ENCODE measurements around the gene TMEM91. TPM values are rescaled to one million over a fixed set of nuclear protein-coding genes. Genes with fewer than 3 reads are reported as not detected.
"Not testable (repeated sequence)": the region's sequence is repeated elsewhere in the genome, so short reads cannot be mapped to it uniquely, and the experiment has no call there.

The TMEM91 gene
- total RNA-seq, 3 donors from 2014 or later, result 1.2 to 2.4 (median 1.5) TPM

DNA sequence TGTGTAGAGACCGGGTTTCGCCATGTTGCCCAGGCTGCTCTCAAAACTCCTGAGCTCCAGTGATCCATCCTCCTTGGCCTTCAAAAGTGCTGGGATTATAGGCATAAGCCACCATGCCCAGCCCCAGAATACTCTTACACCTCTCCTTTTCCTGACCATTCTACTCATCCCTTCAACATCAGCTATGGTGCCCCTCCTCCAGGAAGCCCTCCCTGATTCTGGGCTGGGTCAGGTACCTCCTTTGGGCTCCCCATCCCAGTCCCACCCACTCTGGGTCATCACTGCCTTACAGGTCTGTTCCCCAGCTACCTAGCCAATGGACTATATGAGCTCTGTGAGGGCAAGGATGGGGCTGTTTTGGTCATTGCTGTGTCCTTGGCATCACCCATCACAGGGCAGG is 32.2 kb upstream of the TMEM91 start:
- H3K36me3 Mint-ChIP-seq (ENCODE audit: insufficient read depth), result peaks cover 35% of the 10 kb centered on the region
- DNase-seq (no peak), ATAC-seq (no peak)
- no peak overlapping the region for H3K4me3 Mint-ChIP-seq
- peaks cover 51% of the 10 kb centered on the region for H3K4me1 Mint-ChIP-seq (ENCODE audit: low read depth)
- no peaks in the 10 kb centered on the region for H3K9me3 Mint-ChIP-seq
- H3K27me3 Mint-ChIP-seq (ENCODE audit: low read depth), result no peaks in the 10 kb centered on the region

DNA sequence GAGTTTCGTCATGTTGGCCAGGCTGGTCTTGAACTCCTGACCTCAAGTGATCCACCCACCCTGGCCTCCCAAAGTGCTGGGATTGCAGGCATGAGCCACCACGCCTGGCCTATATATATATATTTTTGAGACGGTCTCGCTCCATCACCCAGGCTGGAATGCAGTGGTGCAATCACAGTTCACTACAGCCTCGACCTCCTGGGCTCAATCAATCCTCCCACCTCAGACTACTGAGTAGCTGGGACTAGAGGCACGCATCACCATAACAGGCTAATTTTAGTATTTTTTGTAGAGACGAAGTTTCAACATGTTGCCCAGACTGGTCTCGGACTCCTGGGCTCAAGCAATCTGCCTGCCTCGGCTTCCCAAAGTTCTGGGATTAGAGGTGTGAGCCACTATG is 29.4 kb upstream of the TMEM91 start:
- H3K36me3 Mint-ChIP-seq (ENCODE audit: insufficient read depth), result peaks cover 25% of the 10 kb centered on the region

GRCh38 chr19:41350735-41351338 is 25.5 kb upstream of the TMEM91 start:
- Mint-ChIP-seq H3K36me3 (ENCODE audit: insufficient read depth) (peaks cover 9% of the 10 kb centered on the region), H3K27me3 (ENCODE audit: low read depth) (no peaks in the 10 kb centered on the region)

More for the DNA sequence above, 29.4 kb upstream of the TMEM91 start:
- not testable (repeated sequence) for H3K9me3 Mint-ChIP-seq; H3K27me3 Mint-ChIP-seq (ENCODE audit: low read depth); DNase-seq; H3K4me3 Mint-ChIP-seq; ATAC-seq
- peaks cover 54% of the 10 kb centered on the region for H3K4me1 Mint-ChIP-seq (ENCODE audit: low read depth)

DNA sequence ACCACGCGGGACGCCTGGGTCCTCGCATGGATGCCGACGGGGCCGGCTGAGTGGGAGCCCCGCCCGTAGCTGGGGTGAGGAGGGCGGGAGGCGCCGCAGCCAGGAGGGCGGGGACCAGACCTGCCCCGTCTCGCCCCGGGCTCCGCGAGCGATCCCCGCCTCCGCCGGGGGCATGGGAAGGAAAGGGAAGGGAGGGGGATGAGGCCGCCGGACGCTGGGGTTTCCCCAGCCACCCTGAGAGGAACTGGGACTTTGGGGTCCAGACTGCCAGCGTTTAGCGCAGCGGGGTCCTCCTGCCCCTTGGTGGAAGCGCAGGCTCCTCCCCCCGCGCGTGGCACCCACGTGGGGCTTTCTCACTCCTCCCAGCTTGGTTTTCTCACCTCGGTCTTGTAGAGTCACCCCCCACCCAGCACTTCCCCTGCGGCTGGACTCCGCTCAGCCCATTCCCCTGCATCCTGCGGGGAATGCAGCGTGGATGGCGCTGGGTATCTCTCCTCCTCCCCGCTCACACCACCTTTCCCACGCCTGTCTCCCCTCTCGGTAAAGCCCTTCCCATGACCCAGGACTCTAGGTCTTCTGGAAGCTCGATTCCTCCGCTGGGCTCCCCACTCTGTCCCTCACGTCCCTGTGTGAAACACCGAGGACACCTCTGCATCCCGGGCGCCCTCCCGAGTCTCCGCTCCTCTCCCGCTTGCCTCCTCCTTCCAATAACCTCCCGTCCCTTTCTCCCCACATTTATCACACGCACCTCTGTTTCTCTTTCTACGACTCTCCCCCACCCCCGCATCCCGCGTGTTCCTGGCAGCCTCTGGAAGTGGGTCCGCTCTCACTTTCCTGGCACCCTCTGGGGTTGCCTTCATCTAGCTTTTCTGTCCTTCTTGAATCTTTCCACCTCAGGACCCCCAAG is 24.7 kb upstream of the TMEM91 start:
- DNase-seq (peak; percentile 79), ATAC-seq (peak; percentile 58 to 60)
- H3K4me3 Mint-ChIP-seq, result peak overlapping the region; percentile 99
- H3K27me3 Mint-ChIP-seq (ENCODE audit: low read depth), result no peaks in the 10 kb centered on the region
- peaks cover 6% of the 10 kb centered on the region for H3K36me3 Mint-ChIP-seq (ENCODE audit: insufficient read depth)
- H3K9me3 Mint-ChIP-seq, result no peaks in the 10 kb centered on the region
- peaks cover 54% of the 10 kb centered on the region for H3K4me1 Mint-ChIP-seq (ENCODE audit: low read depth)

More at GRCh38 chr19:41350735-41351338, 25.5 kb upstream of the TMEM91 start:
- ATAC-seq (peak in 1 of 2 donors; percentile 7), DNase-seq (no peak)
- Mint-ChIP-seq H3K4me3 (peak overlapping the region; percentile 99), H3K9me3 (no peaks in the 10 kb centered on the region), H3K4me1 (ENCODE audit: low read depth) (peaks cover 51% of the 10 kb centered on the region)

DNA sequence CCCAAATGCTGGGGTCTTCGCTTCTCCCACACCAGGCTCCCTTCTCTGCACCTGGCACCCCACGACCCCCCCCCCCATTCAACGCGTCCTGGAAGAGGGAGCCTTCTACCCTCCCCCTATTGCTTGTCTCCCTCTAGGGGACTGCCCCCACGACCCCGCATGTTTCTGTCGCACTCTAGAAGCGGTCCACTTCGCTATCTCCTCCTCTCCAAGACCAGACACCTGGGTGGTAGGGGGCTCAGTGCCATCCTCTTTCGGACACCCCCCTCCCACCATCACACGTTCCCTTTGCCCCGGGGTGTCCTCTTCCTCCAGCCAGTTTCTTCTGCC is 24.1 kb upstream of the TMEM91 start:
- DNase-seq (peak; percentile 27), ATAC-seq (peak in 1 of 2 donors; percentile 0)
- H3K27me3 Mint-ChIP-seq (ENCODE audit: low read depth), result no peaks in the 10 kb centered on the region
- no peaks in the 10 kb centered on the region for H3K9me3 Mint-ChIP-seq
- peaks cover 61% of the 10 kb centered on the region for H3K4me1 Mint-ChIP-seq (ENCODE audit: low read depth)
- H3K4me3 Mint-ChIP-seq, result peak overlapping the region; percentile 99
- peaks cover 3% of the 10 kb centered on the region for H3K36me3 Mint-ChIP-seq (ENCODE audit: insufficient read depth)

- Mint-ChIP-seq H3K9me3 (no peaks in the 10 kb centered on the region), H3K27me3 (ENCODE audit: low read depth) (no peaks in the 10 kb centered on the region), H3K36me3 (ENCODE audit: insufficient read depth) (peaks cover 3% of the 10 kb centered on the region), H3K4me3 (peak overlapping the region; percentile 99), H3K4me1 (ENCODE audit: low read depth) (peaks cover 65% of the 10 kb centered on the region)
- ATAC-seq (peak; percentile 30 to 38), DNase-seq (peak; percentile 74)
Measured at GRCh38 chr19:41352609-41353465, 23.5 kb upstream of the TMEM91 start.

GRCh38 chr19:41353466-41354342 is 22.6 kb upstream of the TMEM91 start, which contains the start of gene TGFB1:
TGFB1 (minus strand) TSS chr19:41353922; CDS start chr19:41353044, 878 bp downstream.
- Mint-ChIP-seq H3K9me3 (no peaks in the 10 kb centered on the region), H3K27me3 (ENCODE audit: low read depth) (no peaks in the 10 kb centered on the region), H3K4me3 (peak within 1 kb of the TSS; percentile 99), H3K4me1 (ENCODE audit: low read depth) (peaks cover 69% of the 10 kb centered on the region), H3K36me3 (ENCODE audit: insufficient read depth) (peaks cover 1% of the 10 kb centered on the region)
- ATAC-seq (peak; percentile 44 to 53), DNase-seq (peak; percentile 98)

GRCh38 chr19:41354343-41354953 is 21.9 kb upstream of the TMEM91 start:
- no peak for DNase-seq
- H3K9me3 Mint-ChIP-seq, result no peaks in the 10 kb centered on the region
- no peaks in the 10 kb centered on the region for H3K27me3 Mint-ChIP-seq (ENCODE audit: low read depth)
- no peak for ATAC-seq
- peaks cover 66% of the 10 kb centered on the region for H3K4me1 Mint-ChIP-seq (ENCODE audit: low read depth)
- peaks cover 1% of the 10 kb centered on the region for H3K36me3 Mint-ChIP-seq (ENCODE audit: insufficient read depth)
- peak overlapping the region; percentile 84 for H3K4me3 Mint-ChIP-seq

DNA sequence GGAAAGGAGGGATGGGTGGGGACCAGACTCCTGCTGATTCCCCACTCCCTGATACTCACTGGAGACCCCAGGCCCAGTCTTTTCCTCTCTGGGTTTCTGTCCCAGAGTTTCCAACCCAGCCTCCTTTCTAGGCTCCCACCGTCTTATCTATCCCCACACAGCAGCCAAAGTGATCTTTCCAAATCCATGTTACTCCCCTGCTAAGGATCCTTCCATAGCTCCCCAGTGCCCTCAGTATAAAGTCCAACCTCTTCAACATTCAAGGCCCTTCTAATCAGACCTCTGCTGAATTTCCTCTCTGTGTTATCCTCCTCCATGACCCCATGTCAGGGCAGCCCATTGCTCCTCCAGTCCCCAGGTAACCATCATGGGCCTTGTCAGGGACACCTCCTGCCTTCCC is 21.3 kb upstream of the TMEM91 start:
- Mint-ChIP-seq H3K4me1 (ENCODE audit: low read depth) (peaks cover 63% of the 10 kb centered on the region), H3K4me3 (peak overlapping the region; percentile 57), H3K27me3 (ENCODE audit: low read depth) (no peaks in the 10 kb centered on the region), H3K36me3 (ENCODE audit: insufficient read depth) (peaks cover 1% of the 10 kb centered on the region), H3K9me3 (no peaks in the 10 kb centered on the region)
- ATAC-seq, result no peak
- DNase-seq, result no peak

DNA sequence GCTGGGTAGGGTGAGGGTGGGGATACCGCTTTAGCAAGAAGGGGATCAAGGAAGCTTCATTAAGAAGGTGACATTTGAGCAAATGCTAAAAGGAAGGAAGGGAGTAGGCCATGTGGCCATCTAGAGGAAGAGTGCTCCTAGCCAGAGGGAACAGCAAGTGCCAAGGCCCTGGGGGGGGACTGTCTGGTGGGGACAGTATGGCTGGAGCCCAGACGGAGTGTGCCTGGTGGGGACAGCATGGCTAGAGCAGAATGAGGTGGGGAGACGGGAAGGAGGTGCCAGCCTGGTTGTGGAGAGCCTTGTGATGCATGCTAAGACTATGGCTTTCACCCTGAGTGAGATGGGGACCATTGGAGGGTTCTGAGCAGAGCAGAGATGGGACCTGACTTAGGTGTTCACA is 20.5 kb upstream of the TMEM91 start:
- Mint-ChIP-seq H3K36me3 (ENCODE audit: insufficient read depth) (peaks cover 1% of the 10 kb centered on the region), H3K9me3 (no peaks in the 10 kb centered on the region), H3K4me3 (peak overlapping the region; percentile 63), H3K4me1 (ENCODE audit: low read depth) (peaks cover 59% of the 10 kb centered on the region), H3K27me3 (ENCODE audit: low read depth) (no peaks in the 10 kb centered on the region)
- DNase-seq (no peak), ATAC-seq (no peak)

DNA sequence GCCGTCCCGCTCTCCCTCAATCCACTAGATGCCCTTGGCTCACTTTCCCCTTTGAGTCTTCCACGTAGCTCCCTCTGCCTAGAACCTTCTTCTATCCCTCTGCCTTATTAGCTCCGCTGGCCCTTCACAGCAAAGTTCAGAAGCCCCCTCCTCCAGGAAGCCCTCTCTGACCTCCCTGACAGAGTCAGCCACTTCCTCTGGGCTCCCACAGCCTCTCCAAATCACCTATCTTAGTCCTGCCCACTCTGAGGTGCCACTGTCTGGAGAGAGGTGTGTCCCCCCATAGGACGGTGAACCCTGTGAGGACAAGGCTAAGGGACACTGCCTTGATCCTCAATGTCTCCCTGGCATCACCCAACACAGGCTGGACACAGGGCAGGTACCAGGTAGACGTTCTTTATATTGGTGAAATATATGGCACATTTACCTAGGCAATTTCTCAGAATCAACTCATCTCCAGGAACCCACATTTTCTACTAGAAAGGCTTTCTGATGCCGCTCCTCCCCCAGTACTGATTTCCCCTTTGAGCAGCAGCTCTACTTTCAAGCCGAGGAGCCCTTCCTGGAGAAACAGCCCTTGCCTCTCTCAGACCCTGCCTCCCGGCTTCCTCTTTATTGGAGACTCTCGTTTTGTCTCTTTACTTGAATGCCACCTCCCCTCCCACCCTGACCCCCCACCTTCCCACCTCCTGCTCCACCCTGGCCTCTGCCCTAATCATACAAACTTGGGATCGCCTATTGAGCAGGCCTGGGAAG is 19.2 kb upstream of the TMEM91 start:
- Mint-ChIP-seq H3K36me3 (ENCODE audit: insufficient read depth) (peaks cover 1% of the 10 kb centered on the region), H3K4me1 (ENCODE audit: low read depth) (peaks cover 56% of the 10 kb centered on the region), H3K9me3 (no peaks in the 10 kb centered on the region), H3K4me3 (peak overlapping the region; percentile 63), H3K27me3 (ENCODE audit: low read depth) (no peaks in the 10 kb centered on the region)
- DNase-seq, result peak; percentile 40
- no peak for ATAC-seq

DNA sequence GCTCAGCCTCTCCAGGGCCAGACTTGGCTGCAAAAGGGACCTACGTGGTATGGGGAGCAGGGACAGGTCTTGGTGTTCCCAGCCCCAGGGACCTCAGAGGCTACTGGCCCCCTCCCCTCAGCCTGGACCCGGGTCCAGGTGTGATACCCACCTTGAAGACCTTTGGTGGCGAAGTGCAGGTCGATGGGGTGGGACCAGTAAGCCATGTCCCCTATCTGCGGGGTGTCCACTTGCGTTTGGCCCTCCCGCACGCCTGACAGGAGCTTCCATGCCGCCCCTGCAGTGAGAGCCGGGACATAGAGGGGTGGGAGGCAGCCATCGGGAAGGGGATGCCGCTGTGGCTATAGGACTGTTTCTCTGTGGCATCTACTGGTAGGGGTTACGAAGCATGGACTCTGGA is 18.6 kb upstream of the TMEM91 start:
- no peak for ATAC-seq
- H3K36me3 Mint-ChIP-seq (ENCODE audit: insufficient read depth), result peaks cover 1% of the 10 kb centered on the region
- H3K27me3 Mint-ChIP-seq (ENCODE audit: low read depth), result no peaks in the 10 kb centered on the region
- no peaks in the 10 kb centered on the region for H3K9me3 Mint-ChIP-seq
- H3K4me3 Mint-ChIP-seq, result no peak overlapping the region
- DNase-seq, result no peak
- peaks cover 61% of the 10 kb centered on the region for H3K4me1 Mint-ChIP-seq (ENCODE audit: low read depth)

Data from activated T-cell treated with anti-CD3 and anti-CD28 coated beads, Interleukin-2, amount 50 U/mL, for 4 hours (primary cell).